DMS 273 (cell line): ENCODE measurements around the gene ZFAND2B.
A peak's percentile ranks its signal among the peaks of the same experiment; 100 is the strongest.

ENCODE experiments used
- DNase-seq: peaks from one replicate; lab custom pipeline; 2025; ENCODE audit not compliant: unreplicated experiment; lab: John Stamatoyannopoulos, UW

ZFAND2B gene

DNA sequence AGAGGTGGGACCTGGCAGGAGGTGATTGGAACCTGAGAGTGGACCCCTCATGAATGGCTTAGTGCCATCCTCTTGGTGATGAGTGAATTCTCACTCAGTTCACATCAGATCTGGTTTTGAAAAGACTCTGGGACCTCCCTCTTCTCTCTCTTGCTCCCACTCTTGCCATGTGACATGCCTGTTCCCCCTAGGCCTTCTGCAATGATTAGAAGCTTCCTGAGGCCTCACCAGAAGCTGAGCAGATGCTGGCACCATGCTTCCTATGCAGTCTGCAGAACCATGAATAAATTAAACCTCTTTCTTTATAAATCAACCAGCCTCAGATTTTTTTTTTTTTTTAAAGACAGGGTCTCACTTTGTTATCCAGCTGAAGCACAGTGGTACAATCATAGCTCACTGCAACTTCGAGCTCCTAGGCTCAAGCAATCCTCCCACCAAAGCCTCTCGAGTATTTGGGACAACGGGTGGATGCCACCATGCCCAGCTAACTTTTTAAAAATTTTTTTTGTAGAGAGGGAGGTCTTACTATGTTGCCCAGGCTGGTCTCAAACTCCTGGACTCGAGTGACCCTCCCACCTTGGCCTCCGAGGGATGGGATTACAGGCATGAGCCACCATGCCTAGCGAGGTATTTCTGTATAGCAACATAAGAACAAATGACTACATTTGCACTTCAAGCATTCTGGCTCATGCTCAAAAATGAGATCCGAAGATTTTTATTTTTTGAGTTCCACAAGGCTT is 2.0 kb upstream of the ZFAND2B start:
- DNase-seq = no peak

- DNase-seq = no peak
These were observed 1.4 kb upstream of the ZFAND2B start for GRCh38 chr2:219205165-219205538.

- no peak for DNase-seq
These were observed 628 bp upstream of the ZFAND2B start for GRCh38 chr2:219205981-219206327.

GRCh38 chr2:219207134-219207883 is 727 bp downstream of the ZFAND2B start:
- DNase-seq = no peak

DNA sequence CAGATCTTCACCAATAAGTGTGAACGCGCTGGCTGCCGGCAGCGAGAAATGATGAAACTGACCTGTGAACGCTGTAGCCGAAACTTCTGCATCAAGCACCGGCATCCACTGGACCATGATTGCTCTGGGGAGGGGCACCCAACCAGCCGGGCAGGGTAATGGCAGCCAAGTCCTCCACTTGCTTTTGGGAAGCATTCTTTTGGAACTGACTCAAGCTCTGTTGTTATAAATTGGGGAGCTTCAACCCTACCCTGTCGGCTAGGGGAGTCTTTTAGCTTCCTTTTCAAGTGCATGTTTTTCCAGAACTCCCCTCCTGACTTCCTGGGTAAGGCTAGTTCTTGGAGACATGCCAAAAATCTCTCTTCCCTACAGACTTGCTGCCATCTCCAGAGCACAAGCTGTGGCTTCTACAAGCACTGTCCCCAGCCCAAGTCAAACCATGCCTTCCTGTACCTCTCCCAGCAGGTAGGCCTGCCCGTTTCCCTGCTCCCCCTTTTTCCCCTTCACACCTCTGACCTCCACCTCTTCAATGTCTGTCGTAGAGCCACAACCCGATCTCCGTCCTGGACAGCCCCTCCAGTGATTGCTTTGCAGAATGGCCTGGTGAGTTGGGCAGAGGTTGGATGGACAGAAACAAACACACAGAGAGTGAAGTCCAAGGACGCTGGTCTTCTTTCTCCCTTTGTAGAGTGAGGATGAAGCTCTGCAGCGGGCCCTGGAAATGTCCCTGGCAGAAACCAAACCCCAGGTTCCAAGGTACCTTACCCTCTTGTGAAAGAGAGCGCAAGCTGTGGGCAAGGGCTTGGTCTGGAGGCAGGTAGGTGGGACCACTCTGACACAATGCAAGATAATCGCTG is 1.5 kb downstream of the ZFAND2B start:
- peak; percentile 65 for DNase-seq

- no peak for DNase-seq
These were observed 2.9 kb downstream of the ZFAND2B start for GRCh38 chr2:219209236-219210195.

- DNase-seq = no peak
These were observed 3.8 kb downstream of the ZFAND2B start for GRCh38 chr2:219210196-219210885.

- no peak for DNase-seq
These were observed 4.3 kb downstream of the ZFAND2B start for GRCh38 chr2:219210886-219211362.

GRCh38 chr2:219213026-219213415 is 6.4 kb downstream of the ZFAND2B start:
- no peak for DNase-seq

DNA sequence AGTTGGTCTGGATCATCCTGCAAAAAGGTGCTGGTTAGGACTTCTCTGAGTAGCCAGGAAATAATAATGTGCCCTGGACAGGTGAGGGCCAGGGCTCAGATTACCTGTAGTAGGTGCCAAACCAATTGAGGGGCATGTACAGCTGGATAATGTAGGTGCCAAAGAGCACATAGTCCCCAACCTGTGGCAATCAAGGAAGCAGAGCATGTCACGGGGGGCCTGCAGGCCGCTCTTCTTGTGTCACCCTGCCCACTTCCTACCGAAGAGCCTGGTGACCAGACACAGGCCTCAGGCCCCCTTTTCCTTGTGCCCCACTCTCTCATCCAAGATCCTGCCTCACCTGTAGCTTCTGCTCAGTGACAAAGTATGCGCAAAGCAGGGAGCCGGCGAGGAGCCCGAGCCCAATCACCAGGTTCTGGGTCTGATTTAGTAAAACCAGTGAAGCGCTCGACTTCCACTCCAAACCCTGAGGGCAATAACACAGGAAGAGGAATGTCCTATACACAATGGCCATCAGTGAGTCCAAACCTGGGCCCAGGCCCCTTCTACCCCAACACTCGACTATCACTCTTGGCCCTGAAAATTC is 7.0 kb downstream of the ZFAND2B start:
- DNase-seq = no peak

- no peak for DNase-seq
These were observed 7.6 kb downstream of the ZFAND2B start for GRCh38 chr2:219214141-219214540.

DNA sequence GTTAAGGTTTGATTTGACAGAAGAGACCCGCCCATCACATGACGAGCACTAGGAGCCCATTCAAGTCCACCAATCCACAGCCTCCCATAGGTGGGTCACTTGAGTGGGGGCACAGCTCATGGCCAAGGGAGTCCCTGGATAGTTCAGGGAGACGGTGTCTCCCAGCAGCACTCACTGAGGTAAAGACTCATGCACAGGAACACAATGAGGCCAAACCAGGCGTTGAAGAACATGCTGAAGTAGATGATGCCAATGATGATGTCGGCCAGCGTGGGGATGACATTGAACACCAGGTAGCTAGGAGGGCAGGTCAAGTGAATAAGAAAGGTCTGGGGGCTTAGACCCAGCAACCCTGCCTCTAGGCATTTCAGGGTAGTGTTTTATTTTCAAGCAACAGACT is 8.2 kb downstream of the ZFAND2B start:
- DNase-seq = no peak

- DNase-seq = no peak
These were observed 9.4 kb downstream of the ZFAND2B start for GRCh38 chr2:219215871-219216534.

DNA sequence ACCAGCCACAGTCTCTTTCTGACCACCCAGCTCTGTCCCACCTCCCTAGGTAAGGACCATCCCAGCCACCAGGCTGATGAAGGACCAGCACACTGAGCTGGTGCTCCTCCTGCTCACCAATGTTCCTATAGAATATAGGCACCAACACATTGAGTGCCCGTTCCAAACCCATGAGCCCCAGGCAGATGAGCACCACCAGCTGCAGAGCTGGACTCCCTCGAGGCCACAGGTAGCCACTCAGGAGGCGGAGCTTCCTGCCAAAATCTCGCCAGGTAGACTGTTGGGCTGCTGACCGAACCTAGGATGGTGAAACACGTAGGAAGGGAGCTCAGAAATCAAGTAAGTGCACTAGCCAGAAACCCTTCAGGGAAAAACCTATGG is 9.9 kb downstream of the ZFAND2B start:
- DNase-seq = no peak

DNA sequence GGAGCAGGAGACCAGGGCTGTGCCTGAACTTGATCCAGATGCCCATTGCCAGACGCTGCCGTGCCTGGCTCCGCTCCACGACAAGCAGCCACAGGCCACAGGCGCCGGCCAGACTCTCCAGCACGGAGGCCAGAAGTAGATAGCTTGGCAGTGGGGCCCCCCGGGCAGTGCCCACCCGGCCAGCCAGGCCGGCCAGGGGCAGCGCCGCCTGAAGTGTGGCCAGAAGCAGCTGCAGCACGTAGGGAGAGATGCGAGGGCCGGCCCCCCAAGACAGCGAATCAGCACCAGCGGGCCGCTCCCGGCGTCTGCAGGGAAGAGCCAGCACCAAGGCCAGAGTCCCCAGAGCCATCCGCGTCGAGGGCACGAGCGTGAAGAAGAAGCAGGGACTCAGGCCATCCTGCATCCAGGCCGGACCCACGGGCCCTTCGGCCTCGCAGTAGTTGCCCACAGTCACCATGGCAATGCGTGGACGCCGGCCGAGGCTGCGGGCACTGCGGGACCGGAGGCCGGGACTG is 11.7 kb downstream of the ZFAND2B start:
- peak; percentile 94 for DNase-seq

DNA sequence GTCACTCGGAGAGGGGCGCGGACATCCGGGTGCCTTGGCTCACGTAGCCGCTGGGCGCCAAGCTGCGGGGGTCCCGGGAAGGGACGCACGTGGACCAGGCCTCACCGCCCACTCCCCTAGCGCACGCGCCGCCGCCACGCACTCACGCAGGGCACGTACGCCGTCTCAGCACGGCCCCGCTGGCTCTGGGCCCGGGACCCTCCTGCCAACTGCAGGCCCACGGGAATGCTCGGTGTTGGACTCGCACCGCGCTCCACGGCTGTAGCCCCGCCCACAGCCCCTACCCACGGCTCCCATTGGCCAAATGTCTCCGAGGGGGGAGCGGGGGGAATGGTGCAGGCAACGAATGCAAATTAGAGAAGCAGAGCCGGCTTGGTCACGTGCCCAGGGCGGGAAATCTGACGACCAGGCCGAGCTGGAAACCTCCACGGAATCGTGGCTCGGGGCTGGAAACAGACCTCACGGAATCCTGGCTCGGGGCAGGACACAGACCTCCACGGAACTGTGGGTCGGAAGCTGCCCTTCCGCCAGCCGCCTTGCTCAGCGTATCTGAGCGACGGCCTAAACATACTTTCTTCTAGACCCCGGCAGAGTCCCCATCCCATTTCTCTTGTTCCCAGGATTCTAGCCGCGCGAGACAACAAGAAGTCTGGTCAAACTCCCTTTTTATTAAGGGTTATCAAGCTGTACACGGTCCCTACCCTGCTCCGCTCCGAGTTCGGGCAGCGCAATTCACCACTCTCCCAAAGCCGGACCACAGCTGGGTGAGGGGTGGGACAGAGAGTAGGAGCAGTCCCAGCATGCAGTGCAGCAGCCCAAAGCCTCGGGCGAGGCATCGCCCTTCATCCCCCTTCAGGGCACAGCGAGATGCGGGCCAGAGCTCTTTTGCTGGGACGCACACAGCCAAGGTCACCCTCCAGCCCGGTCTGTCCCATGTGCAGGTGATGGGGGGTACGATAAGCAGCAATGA is 12.4 kb downstream of the ZFAND2B start, which contains the start of gene ABCB6:
ABCB6 (minus strand) TSS at position 227 of the 970 bp plus-strand sequence. CDS start 285 bp downstream, outside the sequence.
- peak; percentile 97 for DNase-seq

DNA sequence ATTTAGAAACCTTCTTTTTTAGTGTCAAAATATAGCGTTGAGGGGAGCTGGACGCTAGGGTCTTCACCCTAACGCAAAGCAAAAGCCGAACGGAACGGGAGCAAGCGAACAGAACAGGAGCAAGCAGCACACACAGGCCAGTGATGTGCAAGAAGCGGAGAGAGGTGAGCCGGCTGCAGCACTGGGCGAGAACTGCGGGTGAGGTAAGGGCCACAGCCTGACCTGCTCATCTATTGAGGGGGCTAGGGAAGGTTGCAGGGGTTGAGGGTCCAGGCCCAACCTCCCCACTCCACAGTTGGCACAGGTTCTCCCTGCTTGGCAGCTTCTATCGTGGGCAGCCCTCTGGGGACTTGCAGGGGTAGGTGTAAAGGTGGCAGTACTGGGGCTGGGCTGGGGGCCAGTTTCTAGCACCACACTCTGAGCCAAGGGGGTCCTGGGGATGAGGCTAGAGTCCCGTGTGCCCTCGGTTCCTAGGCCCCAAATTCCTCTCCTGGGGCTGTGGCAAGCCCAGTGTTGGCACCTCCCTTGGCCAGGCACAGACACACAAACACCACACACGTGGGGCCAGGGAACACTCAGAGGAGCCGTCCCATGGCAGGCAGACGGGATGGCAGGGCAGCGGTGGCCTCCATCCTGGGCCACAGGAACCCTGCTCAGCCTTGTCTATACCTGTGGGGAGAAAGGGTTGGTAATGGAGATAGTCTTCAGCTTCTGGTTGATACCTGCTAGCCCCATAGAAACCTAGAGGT is 13.4 kb downstream of the ZFAND2B start:
- no peak for DNase-seq
